GM19463 (cell line): Measurements from ENCODE around the gene TMCO1.
"Not testable (repeated sequence)": the region's sequence is repeated elsewhere in the genome, so short reads cannot be mapped to it uniquely, and the experiment has no call there.

Experiments used
- ATAC-seq: cut with Tn5 transposase; IDR thresholded peaks from one replicate; pipeline ENCODE4 v1.9.1; 2021; ENCODE audit warnings: mild to moderate bottlenecking, moderate library complexity; ENCODE audit not compliant: unreplicated experiment

Gene TMCO1

DNA sequence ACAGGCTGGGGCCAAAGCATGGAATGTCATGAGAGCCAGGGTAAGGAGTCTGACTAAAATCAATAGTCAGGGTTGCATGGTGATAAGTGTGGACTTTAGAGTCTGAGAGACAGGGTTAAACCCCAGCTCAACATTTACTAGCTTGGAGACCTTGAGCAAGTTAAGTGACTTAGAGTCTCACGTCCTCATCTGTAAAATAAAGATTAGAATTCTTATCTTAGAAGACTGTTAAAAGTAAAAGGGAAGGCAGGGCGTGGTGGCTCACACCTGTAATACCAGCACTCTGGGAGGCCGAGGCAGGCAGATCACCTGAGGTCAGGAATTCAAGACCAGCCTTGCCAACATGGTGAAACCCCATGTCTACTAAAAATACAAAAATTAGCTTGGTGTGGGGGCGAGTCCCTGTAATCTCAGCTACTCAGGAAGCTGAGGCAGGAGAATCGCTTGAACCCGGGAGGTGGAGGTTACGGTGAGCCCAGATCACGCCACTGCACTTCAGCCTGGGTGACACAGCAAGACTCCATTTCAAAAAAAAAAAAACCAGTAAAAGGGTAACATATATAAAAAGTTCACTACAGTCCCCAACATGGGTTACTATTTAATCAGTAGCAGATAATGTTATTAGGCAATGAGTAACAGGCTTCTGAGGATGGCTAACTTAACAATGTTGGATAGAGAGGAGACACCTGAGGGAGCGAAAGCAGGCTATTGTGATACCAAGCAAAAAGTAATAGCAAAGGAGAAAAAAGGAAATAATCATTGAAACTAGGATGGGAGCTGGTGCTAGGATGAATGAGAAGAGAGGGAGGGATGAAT, 20.8 kb downstream of the TMCO1 start:
- no peak for ATAC-seq

DNA sequence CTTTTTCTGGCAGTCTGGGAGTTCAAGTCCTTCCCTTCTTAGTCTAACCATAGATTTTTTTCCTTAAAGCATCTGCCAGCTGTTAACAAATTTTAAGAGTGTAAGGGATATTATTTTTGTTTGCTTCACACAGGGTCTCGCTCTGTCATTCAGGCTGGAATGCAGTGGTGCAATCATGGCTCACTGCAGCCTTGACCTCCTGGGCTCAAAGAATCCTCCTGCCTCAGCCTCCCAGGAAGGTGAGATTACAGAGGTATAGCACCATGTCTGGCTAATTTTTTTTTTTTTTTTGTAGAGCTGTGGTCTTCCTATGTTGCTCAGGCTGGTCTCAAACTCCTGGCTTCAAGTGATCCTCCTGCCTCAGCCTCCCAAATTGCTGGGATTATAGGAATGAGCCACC, 23.8 kb downstream of the TMCO1 start:
- ATAC-seq: not testable (repeated sequence)

DNA sequence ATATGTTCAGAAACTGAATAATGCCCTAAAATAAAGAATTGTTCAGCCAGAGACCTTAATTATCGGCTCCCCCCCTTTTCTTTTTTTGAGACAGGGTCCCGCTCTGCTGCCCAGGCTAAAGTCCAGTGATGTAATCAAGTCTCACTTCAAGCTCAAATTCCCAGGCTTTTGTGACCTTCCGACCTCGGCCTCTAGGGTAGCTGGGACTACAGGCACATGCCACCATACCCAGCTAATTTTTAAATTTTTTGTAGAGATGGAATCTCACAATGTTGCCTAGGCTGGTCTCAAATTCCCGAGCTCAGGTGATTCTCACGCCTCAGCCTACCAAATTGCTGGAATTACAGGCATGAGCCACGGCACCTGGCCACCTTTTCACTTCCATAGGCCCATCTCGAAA, 26.5 kb downstream of the TMCO1 start:
- no peak for ATAC-seq

DNA sequence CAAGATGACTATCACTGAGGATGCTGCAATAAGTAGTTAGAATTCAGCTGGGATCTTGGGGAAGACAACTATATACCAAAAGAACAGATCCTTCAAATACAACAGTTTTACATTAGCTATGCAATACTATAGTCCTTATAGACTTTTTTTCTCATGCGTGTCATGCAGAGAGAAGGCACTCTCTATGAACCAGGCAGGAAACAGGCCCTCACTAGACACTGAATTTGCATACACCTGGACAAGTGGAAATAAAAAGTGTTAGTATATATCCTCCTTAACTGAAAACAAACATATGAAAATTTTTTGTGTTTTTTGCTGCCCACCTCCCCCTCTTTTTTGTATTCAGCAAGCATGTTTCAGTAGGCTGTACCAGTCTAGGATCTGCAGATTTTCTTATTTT, 29.9 kb downstream of the TMCO1 start:
- peak; percentile 97 for ATAC-seq

DNA sequence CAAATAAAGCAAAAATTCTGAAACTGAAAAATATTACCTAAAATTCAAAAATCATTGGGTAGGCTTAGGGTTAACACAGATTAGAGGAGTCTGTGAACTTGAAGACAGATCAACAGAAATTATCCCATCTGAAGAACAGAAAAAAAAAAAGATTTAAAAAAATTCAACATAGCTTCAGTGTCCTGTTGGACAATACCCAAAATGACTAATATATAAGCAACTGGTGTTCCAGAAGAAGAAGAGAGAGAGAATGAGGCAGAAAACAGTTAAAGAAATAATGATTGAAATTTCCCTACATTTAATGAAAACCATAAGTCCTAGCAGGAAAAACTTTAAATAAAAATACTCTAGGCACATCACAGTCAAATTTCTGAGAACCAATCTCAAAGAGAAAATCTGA, 31.5 kb downstream of the TMCO1 start:
- no peak for ATAC-seq

DNA sequence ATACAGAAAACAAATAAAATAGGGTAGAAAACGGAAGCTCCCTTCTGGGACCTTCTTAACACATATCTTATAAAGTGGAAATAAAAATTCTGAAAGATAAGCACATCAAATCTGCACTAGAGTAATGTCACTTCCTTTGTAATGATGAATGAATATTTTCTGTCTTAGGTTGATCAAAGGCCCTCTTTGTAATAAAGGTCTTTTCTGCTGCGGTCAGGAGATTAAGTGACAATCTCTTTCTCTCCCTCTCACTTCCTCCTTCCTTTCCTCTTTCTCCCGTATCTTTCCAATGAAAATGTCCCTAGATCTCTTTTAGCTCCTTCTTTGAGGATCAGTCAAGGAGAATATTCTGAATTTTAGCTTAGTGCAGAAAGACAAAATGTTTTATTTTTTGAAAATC, 33.8 kb downstream of the TMCO1 start:
- ATAC-seq: no peak

DNA sequence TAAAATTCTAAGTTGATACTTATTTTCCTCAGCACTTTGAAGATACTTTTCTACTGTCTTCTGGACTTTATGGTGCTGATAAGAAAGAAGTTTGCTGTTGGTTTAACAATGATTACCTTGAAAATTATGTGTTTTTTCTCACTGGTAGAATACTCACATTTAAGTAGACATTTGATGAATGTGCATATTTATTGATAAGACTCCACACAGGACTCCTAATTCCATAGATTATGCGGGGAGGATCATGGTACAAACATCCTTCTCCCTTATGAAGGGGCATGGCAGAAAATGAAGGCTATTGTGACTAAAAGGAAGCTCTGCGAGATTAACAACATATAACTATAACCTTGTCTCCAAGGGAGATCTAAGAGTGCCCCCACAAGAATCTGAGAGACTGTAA, 41.8 kb downstream of the TMCO1 start:
- ATAC-seq: no peak

DNA sequence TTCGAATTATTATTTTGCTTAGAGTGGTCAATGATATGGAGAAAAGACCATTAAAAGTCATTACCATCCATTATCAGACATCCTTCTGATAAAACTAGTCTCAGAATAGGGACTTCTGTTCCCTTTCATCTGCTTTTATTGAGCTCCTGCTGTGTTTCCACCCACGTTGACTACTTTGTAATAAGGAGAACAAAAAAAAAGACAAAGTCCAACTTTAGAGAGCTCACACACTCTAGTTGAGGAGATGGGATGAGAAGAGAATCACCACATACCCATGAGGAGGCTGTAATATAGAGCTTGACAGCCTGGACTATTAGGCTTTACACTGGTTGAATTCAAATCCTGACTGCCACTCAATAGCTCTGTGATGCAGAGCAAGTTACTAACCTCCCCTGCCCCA, 42.5 kb downstream of the TMCO1 start:
- no peak for ATAC-seq

DNA sequence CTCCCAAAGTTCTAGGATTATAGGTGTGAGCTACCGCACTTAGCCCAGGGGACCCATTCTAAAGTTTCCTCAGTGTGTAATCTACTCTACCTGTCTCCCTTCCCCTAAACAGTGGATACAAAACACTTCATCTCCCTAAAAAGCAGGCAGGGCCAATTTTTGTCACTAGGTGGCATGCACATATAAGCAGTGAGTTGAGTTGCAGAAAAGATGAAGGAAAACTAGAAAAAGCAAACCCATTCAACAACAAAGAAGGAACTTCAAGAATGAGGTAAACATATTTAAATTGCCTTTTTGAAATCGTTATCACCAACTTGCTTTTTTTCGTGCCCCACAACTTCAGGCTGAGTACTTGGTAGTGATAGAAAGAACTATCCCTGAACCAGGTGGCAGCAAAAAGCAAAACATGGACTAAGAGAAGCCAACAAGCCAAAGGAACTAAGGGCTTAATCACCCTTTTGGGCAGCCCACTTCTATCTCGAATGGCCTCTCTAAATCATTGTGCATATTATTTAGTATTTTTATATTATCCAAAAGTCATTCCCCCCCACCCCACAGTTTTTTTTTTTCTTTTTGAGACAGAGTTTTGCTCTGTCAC, 50.7 kb downstream of the TMCO1 start:
- ATAC-seq: peak; percentile 75

DNA sequence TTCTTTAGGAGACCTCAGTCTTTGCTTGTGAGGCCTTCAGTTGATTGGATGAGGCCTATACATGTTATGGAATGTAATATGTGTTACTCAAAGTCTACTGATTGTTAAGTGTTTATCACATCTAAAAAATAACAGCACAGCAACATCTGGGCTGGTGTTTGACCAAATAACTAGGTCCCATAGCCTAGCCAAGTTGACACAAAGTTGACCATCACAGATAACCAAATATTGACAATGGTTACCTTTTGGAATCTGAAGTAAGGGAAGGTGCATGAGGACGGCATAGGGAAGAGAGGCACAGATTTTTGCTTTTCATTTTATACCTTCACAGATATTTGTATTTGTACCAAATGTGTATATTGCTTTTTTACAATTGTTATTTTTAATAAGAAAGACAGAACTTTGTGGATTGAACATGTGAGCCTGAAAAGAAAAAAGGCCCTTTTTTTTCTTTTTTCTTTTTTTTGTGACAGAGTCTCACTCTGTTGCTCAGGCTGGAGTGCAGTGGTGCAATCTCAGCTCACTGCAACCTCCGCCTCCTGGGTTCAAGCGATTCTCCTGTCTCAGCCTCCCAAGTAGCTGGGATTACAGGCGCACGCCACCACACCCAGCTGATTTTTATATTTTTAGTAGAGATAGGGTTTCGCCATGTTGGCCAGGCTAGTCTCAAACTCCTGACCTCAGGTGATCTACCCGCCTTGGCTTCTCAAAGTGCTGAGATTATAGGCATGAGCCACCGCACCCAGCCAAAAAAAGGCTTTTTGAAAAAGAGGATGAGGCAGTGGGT, 52.2 kb downstream of the TMCO1 start:
- ATAC-seq: not testable (repeated sequence)

DNA sequence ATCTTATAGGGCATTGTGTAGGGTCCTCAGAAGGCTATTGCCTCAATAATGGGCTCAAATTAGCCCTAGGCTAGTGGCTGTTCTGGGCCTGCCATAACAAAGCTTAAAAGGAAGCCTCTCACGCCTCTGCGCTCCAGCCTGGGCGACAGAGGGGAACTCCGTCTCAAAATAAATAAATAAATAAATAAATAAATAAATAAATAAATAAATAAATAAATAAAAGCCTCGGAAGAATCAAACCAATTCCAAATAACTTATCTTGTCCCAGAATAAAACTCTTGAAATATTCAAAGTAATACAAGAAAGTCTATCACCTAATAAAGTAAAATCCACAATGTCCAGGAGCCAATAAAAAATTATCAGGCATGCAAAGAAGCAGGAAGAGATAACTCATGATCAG, 55.9 kb downstream of the TMCO1 start:
- ATAC-seq: no peak

DNA sequence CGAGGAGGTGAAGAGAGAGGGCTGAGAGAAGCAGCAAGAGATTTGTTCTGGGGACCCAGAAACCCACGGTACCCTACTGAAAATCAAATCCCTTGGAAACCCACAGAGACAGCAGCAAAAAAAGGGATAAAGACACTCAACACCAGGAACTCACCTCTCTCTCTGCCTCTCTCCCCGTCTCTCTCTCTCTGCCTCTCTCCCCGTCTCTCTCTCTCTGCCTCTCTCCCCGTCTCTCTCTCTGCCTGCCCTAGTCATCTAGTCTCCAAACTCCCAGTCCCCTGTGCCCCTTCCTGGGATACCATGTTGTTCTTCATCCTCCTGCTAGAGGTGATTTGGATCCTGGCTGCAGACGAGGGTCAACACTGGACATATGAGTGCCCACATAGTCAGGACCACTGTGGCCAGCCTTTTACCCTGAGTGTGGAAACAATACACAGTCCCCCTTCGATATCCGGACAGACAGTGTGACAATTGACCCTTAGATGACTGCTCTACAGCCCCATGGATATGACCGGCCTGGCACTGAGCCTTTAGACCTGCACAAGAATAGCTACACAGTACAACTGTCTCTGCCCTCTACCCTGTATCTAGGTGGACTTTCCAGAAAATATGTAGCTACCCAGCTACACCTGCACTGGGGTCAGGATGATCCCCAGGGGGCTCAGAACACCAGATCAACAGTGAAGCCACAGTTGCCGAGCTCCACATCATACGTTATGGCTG, 60.5 kb downstream of the TMCO1 start:
- ATAC-seq: no peak

DNA sequence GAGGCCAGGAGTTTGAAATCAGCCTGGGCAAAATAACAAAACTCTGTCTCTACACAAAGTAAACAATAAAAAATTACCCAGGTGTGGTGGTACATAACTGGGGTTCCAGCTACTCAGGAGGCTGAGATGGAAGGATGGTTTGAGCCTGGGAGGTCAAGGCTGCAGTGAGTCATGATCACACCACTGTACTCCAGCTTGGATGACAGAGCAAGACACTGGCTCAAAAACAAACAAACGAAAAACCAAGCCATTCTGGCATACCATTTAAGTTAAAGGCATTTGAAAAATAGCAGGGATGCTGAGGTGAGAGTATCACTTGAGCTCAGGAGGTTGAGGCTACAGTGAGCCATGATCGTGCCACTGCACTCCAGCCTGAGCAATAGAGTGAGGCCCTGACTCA, 65.0 kb downstream of the TMCO1 start:
- ATAC-seq: no peak

DNA sequence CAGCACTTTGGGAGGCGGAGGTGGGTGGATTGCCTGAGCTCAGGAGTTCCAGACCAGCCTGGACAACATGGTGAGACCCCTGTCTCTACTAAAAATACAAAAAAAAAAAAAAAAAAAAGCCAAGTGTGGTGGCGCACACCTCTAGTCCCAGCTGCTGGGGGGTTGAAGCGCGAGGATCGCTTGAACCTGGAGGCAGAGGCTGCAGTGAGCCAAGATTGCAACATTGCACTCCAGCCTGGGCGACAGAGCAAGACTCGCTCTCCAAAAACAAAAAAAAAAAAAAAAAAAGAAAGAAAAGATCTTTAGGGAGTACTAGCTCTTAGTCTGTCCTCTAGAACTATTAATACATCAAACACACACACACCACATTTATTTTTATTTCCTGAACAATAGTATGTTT, 66.7 kb downstream of the TMCO1 start:
- ATAC-seq: not testable (repeated sequence)

DNA sequence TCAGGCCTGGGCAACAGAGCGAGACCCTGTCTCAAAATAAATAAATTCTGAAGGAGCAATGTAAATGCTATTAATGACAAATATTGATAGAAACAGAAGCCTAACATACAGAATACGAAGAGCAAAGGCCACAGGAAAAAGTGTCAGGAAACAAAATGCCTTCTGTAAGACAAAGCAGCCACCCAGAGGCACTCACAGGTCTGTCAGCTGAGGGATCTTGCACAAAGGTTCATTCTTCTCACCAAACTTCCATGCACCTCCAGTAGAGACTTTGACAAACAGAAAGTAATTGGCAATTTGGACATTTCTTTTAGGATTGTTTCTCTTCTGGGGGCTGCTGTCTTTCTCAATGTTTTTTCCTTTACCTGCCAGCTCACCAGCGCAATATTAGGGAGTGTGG, 69.1 kb downstream of the TMCO1 start:
- no peak for ATAC-seq

DNA sequence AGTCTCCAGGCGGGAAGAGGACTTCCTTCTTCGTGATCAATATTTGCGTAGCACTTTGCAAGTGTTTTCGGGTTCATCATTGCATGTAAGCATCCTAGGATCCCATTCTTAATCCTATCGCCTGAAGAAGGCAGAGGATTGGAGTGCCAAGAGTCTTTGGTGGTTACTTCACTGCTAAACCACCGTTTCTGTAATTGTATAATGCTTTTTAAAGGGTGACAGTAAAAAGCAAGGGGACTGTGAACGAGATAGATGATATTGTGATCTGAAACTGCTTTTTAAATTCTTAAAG, 70.0 kb downstream of the TMCO1 start:
- no peak for ATAC-seq

DNA sequence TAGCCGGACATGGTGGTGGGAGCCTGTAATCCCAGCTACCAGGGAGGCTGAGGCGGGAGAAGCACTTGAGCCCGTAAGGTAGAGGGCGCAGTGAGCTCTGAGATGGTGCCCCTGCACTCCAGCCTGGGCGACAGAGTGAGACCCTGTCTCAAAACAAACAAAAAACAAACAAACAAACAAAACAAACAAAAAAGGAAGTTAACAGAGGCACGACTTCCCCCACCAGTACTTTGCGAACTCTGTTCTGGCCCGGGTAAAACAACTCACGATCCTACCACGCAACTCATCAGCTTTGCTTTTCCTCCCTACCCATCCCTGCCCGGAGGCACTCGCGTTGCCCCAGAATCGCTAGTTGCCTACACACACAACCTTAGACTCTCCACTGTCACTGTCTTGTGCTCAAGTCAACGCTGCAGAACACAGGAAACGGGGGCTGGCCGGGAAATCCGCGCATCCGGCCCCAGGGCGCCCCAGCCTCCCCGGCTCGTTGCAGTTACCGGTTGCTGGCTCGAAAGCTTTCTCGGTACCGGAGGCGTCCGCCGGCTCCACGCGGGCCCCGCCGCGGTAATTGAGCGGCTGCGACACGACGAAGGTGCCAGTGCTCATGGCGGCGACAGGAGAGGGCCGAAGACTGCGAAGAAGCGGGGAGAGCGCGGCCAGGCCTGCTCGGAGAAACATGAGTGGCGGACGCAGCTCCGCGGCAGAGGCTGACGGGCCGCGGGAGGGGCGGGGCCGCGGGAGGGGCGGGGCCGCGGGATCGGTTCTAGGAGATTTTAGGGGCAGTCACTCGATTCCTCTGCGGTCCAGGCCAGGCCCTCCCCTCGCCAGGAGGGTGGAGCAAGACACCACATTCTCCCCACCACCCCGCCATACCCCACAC, 70.5 kb downstream of the TMCO1 start, which contains the start of gene ALDH9A1:
TSS of gene ALDH9A1 (minus strand) at position 682 of the 880 bp plus-strand sequence. CDS start at position 678, 4 bp downstream.
- ATAC-seq: peak; percentile 93

DNA sequence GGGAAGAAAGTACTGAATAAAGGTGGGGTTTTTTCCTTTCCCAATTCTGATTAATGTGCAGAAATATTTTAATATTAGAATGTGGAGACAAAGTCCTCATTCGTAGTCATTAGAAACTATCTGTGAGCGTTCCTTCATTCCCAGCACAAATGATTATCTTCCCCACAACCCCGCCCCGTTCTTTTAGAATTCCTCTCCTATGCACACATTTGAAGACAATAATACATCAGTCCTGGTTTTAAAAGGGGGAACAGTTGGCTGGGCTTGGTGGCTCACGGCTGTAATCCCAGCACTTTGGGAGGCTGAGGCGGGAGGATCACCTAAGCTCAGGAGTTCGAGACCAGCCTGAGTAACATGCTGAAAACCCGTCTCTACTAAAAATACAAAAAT, 71.2 kb downstream of the TMCO1 start:
- ATAC-seq: no peak

DNA sequence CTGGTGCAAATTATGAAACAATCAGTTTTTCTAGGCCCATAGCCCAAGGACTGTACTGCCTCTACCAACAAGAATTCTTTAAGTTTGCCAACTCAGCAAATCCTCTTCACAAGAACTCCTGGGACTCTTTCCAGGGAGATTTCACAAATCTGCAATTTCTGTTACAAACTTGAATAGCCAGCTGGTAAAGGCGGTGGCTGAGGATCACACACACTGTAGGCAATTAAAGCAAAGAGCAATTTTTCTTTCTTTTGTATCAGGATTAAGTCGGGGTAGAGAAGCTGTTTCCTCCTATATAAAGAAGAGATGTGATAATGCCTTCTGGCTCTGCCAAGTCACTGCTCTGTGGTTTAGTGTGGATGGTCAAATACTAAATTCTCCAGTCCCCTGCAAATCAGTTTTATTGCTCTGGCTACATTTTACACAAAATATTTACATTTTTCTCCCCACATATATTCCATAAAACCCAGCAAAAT, 72.0 kb downstream of the TMCO1 start:
- ATAC-seq: no peak

DNA sequence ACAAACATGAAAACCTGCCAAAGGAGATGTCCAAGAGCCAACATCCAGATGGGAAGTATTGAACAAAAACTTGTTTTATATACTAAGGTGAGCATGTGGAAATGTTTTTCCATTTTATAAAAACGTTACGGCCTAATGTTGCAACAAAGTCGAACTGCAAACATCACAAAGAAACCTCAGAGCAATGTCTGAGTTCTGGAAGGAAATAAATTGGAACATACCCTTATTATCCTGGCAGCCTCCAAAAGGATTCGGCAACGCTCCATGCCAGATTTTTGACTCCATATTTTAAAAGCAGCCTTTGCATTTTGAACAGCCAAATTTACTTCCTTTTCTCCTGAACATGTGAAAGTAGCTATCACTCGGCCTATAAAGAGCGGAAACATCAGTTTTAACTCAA, 73.6 kb downstream of the TMCO1 start:
- no peak for ATAC-seq
